ENCODE results near the gene ALS2CL.
A peak's percentile ranks its signal among the peaks of the same experiment; 100 is the strongest.

Gene ALS2CL

GRCh38 chr3:46639221-46639620 is 54.3 kb downstream of the ALS2CL start:
- no peak for DNase-seq (ENCODE audit: low read depth in 2 of 2)

- no peak for DNase-seq (ENCODE audit: low read depth in 2 of 2)
These were observed 58.6 kb downstream of the ALS2CL start for GRCh38 chr3:46634856-46635255.

DNA sequence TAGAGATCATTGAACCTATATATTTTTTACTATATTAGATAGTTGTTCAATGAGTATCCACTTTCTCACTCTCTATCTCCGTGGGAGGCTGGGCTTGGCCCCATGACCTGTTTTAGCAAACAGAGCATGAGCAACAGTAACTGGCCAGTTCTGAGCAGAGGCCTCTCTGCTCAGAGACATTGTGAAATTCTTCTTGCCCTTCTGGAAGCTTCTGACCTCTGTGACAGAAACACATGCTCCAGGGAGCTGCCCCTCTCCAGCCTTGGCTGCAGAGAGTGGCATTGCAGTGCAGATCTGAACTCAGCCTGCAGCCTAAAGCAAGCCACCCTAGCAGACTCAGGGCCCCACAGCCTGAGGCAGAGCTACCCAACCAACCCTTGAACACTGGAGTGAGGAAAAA is 60.7 kb downstream of the ALS2CL start:
- no peak for DNase-seq (ENCODE audit: low read depth in 2 of 2)

GRCh38 chr3:46629551-46630517 is 63.6 kb downstream of the ALS2CL start:
- DNase-seq (ENCODE audit: low read depth in 2 of 2), result peak; percentile 54 to 70

DNA sequence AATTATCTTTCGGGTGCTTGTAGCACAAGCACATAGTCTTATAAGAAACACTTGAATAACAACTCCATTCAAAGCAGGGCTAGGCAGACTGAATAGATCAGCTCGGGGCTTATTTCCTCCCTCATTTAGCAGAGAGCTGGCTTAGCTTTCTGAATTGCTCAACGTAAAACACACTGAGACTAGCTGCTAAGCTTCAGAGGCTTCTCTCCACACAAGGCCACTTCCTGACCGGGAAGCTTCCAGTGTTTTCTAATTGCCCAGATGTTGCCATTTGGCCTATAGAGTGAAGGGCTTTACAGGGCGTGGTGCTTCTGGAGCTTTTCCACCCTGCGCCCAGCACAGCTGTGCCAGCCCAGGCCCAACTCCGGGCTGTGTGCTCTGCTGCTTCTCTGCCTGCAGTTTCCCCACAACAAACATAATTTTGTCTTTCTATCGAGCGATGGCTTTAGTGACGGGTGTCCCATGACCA is 64.5 kb downstream of the ALS2CL start:
- no peak for DNase-seq (ENCODE audit: low read depth in 2 of 2)

GRCh38 chr3:46627078-46627477 is 66.4 kb downstream of the ALS2CL start:
- DNase-seq (ENCODE audit: low read depth in 2 of 2), result no peak

- DNase-seq (ENCODE audit: low read depth in 2 of 2), result no peak
These were observed 67.4 kb downstream of the ALS2CL start for GRCh38 chr3:46626039-46626438.

- DNase-seq (ENCODE audit: low read depth in 2 of 2), result no peak
These were observed 68.4 kb downstream of the ALS2CL start for GRCh38 chr3:46624975-46625490.

- no peak for DNase-seq (ENCODE audit: low read depth in 2 of 2)
These were observed 68.9 kb downstream of the ALS2CL start for GRCh38 chr3:46624533-46624932.

- no peak for DNase-seq (ENCODE audit: low read depth in 2 of 2)
These were observed 73.4 kb downstream of the ALS2CL start for GRCh38 chr3:46619845-46620778.

Data from stimulated activated CD4-positive, alpha-beta T cell treated with anti-CD3 and anti-CD28 coated beads, Interleukin-12 subunit alpha, Interleukin-12 subunit beta, amount 100 ng/mL, for 24 hours (primary cell).